A673 (cell line): ENCODE data around the gene CXorf66. TPM values are rescaled to one million over a fixed set of nuclear protein-coding genes. Genes with fewer than 3 reads are reported as not detected.

Experiments
- BruUV-seq: library from RNA; stranded (reverse); fragments of 400-500 nt; replicated peaks from 2 replicates; lab custom pipeline; 2021; lab: Mats Ljungman, UMichigan
- CTCF ChIA-PET: fragments of 300-600 bp; sonication (Branson Sonifier 250); formaldehyde crosslinking; loops from one replicate; lab custom pipeline; 2022; ENCODE audit warnings: antibody characterized with exemption; lab: Charles Lee
- POLR2A ChIA-PET: fragments of 300-600 bp; sonication (Branson Sonifier 250); formaldehyde crosslinking; loops from one replicate; lab custom pipeline; 2022; ENCODE audit warnings: antibody characterized with exemption; ENCODE audit not compliant: low non-redundant PET; lab: Charles Lee
- DNase-seq: peaks from one replicate; pipeline ENCODE4 v3.0.0-alpha.2; 2015; ENCODE audit warnings: low spot score
- H3K27ac ChIP-seq: fragments of 200-600 bp; sonication (generic); 2 replicates; pipeline ENCODE4 v1.5.1; 2016; ENCODE audit warnings: mixed run types, low read depth, mild to moderate bottlenecking, mixed read lengths, antibody characterized with exemption, low read length; ENCODE audit not compliant: poor library complexity, severe bottlenecking
- H3K27me3 ChIP-seq: fragments of 200-600 bp; sonication (generic); replicated peaks from 2 replicates; pipeline ENCODE4 v1.6.1; 2017; ENCODE audit warnings: mixed run types, low read depth, mild to moderate bottlenecking, mixed read lengths, antibody characterized with exemption, low read length; ENCODE audit not compliant: insufficient read depth, poor library complexity
- H3K36me3 ChIP-seq: fragments of 200-600 bp; sonication (generic); 2 replicates; pipeline ENCODE4 v1.6.1; 2016; ENCODE audit warnings: mixed run types, mild to moderate bottlenecking, mixed read lengths, antibody characterized with exemption, low read length; ENCODE audit not compliant: insufficient read depth, poor library complexity, severe bottlenecking
- H3K4me1 ChIP-seq: fragments of 200-600 bp; sonication (generic); 2 replicates; pipeline ENCODE4 v1.6.1; 2017; ENCODE audit warnings: mixed run types, mild to moderate bottlenecking, mixed read lengths, antibody characterized with exemption, low read length; ENCODE audit not compliant: insufficient read depth, poor library complexity, severe bottlenecking
- H3K4me3 ChIP-seq: fragments of 200-600 bp; sonication (generic); 2 replicates; pipeline ENCODE4 v1.5.1; 2016; ENCODE audit warnings: low read depth, mixed run types, mild to moderate bottlenecking, mixed read lengths, low read length; ENCODE audit not compliant: poor library complexity, severe bottlenecking
- H3K9me3 ChIP-seq: fragments of 200-600 bp; sonication (generic); 2 replicates; pipeline ENCODE4 v1.6.1; 2016; ENCODE audit warnings: mixed run types, low read depth, mild to moderate bottlenecking, mixed read lengths, antibody characterized with exemption, low read length; ENCODE audit not compliant: poor library complexity, severe bottlenecking
- CTCF ChIP-seq: fragments of 300-800, 200-600 bp; sonication (generic); conservative IDR thresholded peaks from 2 replicates; pipeline ENCODE4 v1.5.1; 2017; ENCODE audit warnings: low read depth, mild to moderate bottlenecking, antibody characterized with exemption, low read length, moderate library complexity, mixed read lengths
- EZH2 ChIP-seq: fragments of 200-600 bp; sonication (generic); IDR thresholded peaks from 2 replicates; pipeline ENCODE4 v1.6.1; 2017; ENCODE audit warnings: borderline replicate concordance, low read depth, mild to moderate bottlenecking, mixed read lengths, antibody characterized with exemption, low read length; ENCODE audit not compliant: poor library complexity, severe bottlenecking
- intact Hi-C: fragments of 100-400 bp; cut with micrococcal nuclease; formaldehyde crosslinking; loops from one replicate; pipeline ENCODE4 v1.10.0; 2022; ENCODE audit not compliant: unreplicated experiment
- total RNA-seq: library from RNA; stranded (reverse); gene quantifications from 2 replicates; pipeline ENCODE4 v1.2.3, GENCODE V29; 2021

The CXorf66 gene
- total RNA-seq, 1 experiment from 2014 or later = not detected

- intact Hi-C loops = loop anchor here (5.0 kb wide), 1 partner anchor 100 kb away; no protein-coding TSS in a partner anchor
- H3K4me3 ChIP-seq = peak overlapping the region; percentile 79
- POLR2A ChIA-PET = interaction anchor here (0.6 kb wide), 2 partner anchors 91 to 1844 kb away, joined by 5 read pairs; no protein-coding TSS in a partner anchor
Measured at GRCh38 chrX:139932073-139932900, 33.0 kb downstream of the CXorf66 start.

DNA sequence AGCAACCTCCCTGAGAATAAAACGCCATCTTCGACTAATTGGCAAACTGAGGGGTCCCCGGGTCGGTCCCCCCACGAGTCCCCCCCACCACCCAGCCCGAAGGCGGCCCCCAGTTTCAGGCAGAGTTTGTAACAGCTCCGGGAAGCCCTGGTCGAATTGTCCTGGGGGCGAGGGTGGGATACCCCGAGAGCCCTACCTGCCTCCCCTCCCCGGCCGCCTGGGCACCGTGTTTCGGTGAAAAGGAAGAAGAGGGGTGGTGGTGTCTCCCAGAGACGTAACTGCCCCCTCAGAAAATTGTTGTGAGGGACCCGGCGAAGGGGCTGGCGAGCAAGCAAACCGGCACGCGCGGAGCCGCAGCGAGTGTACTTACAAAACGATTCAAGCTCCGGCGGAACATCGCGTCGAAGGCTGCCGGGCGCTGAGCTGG is 33.7 kb downstream of the CXorf66 start:
- Histone ChIP-seq H3K27me3 (no peaks in the 10 kb centered on the region), H3K4me3 (peak overlapping the region; percentile 79), H3K36me3 (no peaks in the 10 kb centered on the region), H3K9me3 (no peaks in the 10 kb centered on the region), H3K4me1 (peaks cover 12% of the 10 kb centered on the region), H3K27ac (peak overlapping the region; percentile 91)
- BruUV-seq = no TSS peak
- intact Hi-C loops = loop anchor here (5.0 kb wide), 1 partner anchor 99 kb away; no protein-coding TSS in a partner anchor
- CTCF ChIA-PET = no interaction called here
- DNase-seq = no peak
- TF ChIP-seq CTCF (no peak), EZH2 (no peak)
- POLR2A ChIA-PET = no interaction called here

More at GRCh38 chrX:139932073-139932900, 33.0 kb downstream of the CXorf66 start:
- no TSS peak for BruUV-seq
- H3K9me3 ChIP-seq = no peaks in the 10 kb centered on the region
- H3K27ac ChIP-seq = peak overlapping the region; percentile 91
- no peaks in the 10 kb centered on the region for H3K36me3 ChIP-seq
- DNase-seq = peak; percentile 37
- CTCF ChIA-PET = no interaction called here
- no peak for TF ChIP-seq EZH2
- H3K4me1 ChIP-seq = peaks cover 9% of the 10 kb centered on the region
- H3K27me3 ChIP-seq = no peaks in the 10 kb centered on the region

DNA sequence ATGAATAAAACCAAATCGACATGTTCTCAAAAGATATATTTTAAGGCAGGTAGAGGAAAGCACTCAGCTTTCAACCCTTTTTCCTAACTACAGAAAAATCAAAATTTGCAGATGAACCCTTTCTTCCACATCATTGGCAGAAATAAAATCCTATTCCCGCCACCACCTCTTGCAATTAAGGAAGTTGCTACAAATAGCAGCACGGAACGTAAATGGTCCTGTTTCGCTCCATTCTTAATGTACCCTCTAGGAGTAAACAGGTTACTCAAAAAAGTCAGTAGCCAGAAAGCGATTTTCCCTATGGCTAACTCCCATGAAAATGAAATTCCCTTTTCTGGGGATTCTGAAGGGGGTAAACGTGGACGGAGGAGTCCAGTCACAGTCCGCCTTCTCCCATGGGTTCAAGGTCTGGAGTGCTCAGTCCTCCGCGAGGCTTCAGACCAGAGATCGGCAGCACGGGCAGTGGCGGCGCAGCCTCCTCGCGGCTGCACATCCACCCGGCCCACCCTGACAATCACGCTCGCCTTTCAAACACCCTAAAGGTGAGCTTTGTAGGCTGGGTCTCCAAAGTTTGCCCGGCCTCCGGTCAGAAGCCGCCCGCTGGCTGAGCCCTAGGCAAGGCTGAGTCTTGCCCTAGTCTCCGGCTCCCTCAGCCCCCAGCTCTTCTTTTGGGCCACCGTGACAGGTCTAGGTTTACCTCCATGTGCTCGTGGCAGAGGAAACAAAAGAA is 34.2 kb downstream of the CXorf66 start:
- H3K9me3 ChIP-seq = no peaks in the 10 kb centered on the region
- no peaks in the 10 kb centered on the region for H3K27me3 ChIP-seq
- ChIA-PET POLR2A (no interaction called here), CTCF (no interaction called here)
- peak overlapping the region; percentile 79 for H3K4me3 ChIP-seq
- peak overlapping the region; percentile 91 for H3K27ac ChIP-seq
- BruUV-seq = no TSS peak
- DNase-seq = no peak
- TF ChIP-seq CTCF = no peak
- TF ChIP-seq EZH2 = no peak
- intact Hi-C loops = loop anchor here (5.0 kb wide), 1 partner anchor 99 kb away; no protein-coding TSS in a partner anchor
- H3K36me3 ChIP-seq = no peaks in the 10 kb centered on the region
- H3K4me1 ChIP-seq = peaks cover 17% of the 10 kb centered on the region
